ENCODE measurements around the gene ELF4. TPM values are rescaled to one million over a fixed set of nuclear protein-coding genes. Genes with fewer than 3 reads are reported as not detected.
"Not testable (repeated sequence)": the region's sequence is repeated elsewhere in the genome, so short reads cannot be mapped to it uniquely, and the experiment has no call there.

ELF4 gene
- total and polyA plus RNA-seq, 2 experiments from 2014 or later = 13.6 to 21.1 TPM

DNA sequence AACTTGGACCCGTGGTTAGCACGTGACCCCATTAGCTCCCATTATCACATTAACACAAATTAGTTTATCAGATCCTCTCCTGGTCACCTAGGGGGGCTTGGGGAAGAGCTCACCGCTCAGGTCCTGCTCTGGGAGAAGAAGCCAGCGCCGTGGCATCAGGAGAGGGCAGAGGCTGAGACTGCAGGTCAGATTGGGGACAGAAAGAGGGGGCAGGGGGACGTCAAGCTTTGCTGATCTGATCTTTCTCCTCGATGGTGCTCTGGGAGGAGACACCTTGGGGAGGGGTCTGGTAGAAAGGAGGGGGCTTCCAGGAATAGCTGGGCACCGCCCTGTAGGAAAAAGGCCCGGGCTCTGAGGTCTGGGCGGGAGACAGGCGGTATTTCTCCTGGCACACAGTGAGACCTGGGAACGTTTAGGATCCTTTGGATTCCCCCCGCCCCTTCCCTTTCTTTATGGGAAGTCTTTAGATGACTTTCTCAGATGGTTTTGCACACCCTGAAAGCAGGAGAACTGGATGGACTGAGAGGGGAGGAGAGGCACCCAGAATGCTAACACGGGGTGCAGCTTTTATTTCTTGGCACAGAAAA lies 9.1 kb upstream of the ELF4 start:
- Histone ChIP-seq H3K4me2 (peak overlapping the region; percentile 56), H2AFZ (no peak overlapping the region), H3K36me3 (replicated peaks; ENCODE audit: insufficient read depth, low read depth) (no peaks in the 10 kb centered on the region), H3K4me1 (ENCODE audit: insufficient read depth) (peaks cover 8% of the 10 kb centered on the region), H3K27me3 (no peaks in the 10 kb centered on the region), H4K20me1 (ENCODE audit: insufficient read depth, poor library complexity, severe bottlenecking) (no peaks in the 10 kb centered on the region), H3K9me3 (ENCODE audit: low read depth) (no peaks in the 10 kb centered on the region), H3K79me2 (no peaks in the 10 kb centered on the region), H3K4me3 (no peak overlapping the region), H3K27ac (peak overlapping the region; percentile 83), H3K9me2 (replicated peaks; ENCODE audit: insufficient read depth) (no peaks in the 10 kb centered on the region)
- TF ChIP-seq EZH2phosphoT487 (IDR thresholded peaks at IDR 0.05; ENCODE audit: low read depth, severe bottlenecking, unreplicated experiment) (no peak), EZH2 (IDR thresholded peaks at IDR 0.05; ENCODE audit: borderline replicate concordance) (no peak)
- WGBS (ENCODE audit: low lambda C conversion rate, missing lambda C conversion rate) = 61% methylated on average over 14 of the region's 14 CpGs
- DNase-seq (ENCODE audit: low spot score) = no peak

DNA sequence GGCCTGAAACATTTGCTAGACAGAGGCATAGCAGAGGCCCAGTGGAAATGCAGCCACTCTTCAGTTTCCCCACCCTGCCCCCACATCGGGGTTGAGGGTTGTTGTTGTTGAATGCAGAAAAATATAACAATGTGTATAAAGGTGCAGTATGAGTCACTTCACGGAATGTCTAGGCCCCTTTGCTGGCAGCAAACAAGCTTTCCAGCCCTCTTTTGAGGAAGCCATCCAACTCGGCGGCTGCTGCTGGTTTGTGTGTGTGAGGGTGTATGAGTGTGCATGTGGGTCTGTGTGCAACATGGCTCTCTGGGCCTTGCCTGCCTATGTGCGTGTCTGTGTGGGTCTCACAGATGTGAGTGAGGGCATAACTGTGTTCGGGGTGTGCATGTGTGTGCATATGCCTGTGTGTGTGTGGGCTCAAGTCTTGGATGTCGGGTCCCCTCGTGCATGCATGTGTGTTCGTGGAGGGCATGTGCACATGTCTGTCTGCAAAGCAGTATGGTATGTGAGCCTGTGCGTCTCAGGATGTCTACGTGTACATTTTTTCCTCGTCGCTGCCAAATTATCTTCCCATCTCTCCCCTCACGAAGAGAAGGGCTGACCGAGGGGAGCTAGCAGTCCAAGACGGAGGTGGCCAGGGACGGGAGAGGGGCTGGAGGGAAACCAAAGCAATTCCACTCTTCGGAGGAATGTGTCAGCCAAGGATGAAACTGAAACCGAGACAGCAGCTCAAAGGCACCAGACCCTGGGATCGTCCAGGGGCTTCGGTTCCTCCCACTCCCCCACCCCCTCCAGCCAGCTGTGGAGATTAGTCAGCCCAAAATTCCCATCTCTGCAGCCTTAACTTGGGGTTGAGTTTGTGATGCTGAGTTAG lies 8.4 kb upstream of the ELF4 start:
- 69% methylated on average over 21 of the region's 21 CpGs for WGBS (ENCODE audit: low lambda C conversion rate, missing lambda C conversion rate)
- Histone ChIP-seq H3K79me2 (no peaks in the 10 kb centered on the region), H3K4me3 (no peak overlapping the region), H3K9me3 (ENCODE audit: low read depth) (no peaks in the 10 kb centered on the region), H4K20me1 (ENCODE audit: insufficient read depth, poor library complexity, severe bottlenecking) (no peaks in the 10 kb centered on the region), H3K4me2 (peak overlapping the region; percentile 56), H3K4me1 (ENCODE audit: insufficient read depth) (peaks cover 8% of the 10 kb centered on the region), H3K9me2 (replicated peaks; ENCODE audit: insufficient read depth) (no peaks in the 10 kb centered on the region), H2AFZ (no peak overlapping the region), H3K27me3 (no peaks in the 10 kb centered on the region), H3K36me3 (replicated peaks; ENCODE audit: insufficient read depth, low read depth) (no peaks in the 10 kb centered on the region), H3K27ac (peak overlapping the region; percentile 83)
- no peak for TF ChIP-seq EZH2 (IDR thresholded peaks at IDR 0.05; ENCODE audit: borderline replicate concordance)
- no peak for TF ChIP-seq EZH2phosphoT487 (IDR thresholded peaks at IDR 0.05; ENCODE audit: low read depth, severe bottlenecking, unreplicated experiment)
- TF ChIP-seq, protein P1, sequence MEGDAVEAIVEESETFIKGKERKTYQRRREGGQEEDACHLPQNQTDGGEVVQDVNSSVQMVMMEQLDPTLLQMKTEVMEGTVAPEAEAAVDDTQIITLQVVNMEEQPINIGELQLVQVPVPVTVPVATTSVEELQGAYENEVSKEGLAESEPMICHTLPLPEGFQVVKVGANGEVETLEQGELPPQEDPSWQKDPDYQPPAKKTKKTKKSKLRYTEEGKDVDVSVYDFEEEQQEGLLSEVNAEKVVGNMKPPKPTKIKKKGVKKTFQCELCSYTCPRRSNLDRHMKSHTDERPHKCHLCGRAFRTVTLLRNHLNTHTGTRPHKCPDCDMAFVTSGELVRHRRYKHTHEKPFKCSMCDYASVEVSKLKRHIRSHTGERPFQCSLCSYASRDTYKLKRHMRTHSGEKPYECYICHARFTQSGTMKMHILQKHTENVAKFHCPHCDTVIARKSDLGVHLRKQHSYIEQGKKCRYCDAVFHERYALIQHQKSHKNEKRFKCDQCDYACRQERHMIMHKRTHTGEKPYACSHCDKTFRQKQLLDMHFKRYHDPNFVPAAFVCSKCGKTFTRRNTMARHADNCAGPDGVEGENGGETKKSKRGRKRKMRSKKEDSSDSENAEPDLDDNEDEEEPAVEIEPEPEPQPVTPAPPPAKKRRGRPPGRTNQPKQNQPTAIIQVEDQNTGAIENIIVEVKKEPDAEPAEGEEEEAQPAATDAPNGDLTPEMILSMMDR (IDR thresholded peaks at IDR 0.05; ENCODE audit: poor library complexity) = no peak
- peak; percentile 45 for DNase-seq (ENCODE audit: low spot score)

DNA sequence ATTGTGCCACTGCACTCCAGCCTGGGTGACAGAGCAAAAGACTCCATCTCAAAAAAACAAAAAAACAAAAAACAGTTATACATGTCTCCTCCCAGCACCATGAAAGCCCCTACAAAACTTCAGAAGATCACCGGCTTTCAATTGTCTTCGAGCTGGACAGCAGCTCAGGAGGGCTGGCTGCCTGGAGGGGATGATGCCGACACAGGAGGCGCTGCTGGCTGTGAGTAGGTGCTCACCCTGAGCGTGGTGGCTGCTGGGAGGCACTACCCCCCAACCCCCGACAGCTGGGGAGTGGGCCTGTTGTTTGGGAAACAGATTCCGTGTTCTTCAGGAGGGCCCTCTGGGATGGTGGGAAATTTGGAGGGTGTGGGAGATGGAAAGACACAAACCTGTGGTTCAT lies 6.9 kb upstream of the ELF4 start:
- no peak for DNase-seq (ENCODE audit: low spot score)
- H3K9me3 ChIP-seq (ENCODE audit: low read depth) = no peaks in the 10 kb centered on the region
- 86% methylated on average over 7 of the region's 7 CpGs for WGBS (ENCODE audit: low lambda C conversion rate, missing lambda C conversion rate)
- H3K79me2 ChIP-seq = no peaks in the 10 kb centered on the region
- no peak overlapping the region for H2AFZ ChIP-seq
- no peak for TF ChIP-seq EZH2phosphoT487 (IDR thresholded peaks at IDR 0.05; ENCODE audit: low read depth, severe bottlenecking, unreplicated experiment)
- no peak for TF ChIP-seq EZH2 (IDR thresholded peaks at IDR 0.05; ENCODE audit: borderline replicate concordance)
- TF ChIP-seq, protein P1 (IDR thresholded peaks at IDR 0.05; ENCODE audit: poor library complexity) = no peak
- no peak overlapping the region for H3K4me2 ChIP-seq
- no peaks in the 10 kb centered on the region for H3K9me2 ChIP-seq (replicated peaks; ENCODE audit: insufficient read depth)
- no peak overlapping the region for H3K27ac ChIP-seq
- no peaks in the 10 kb centered on the region for H3K36me3 ChIP-seq (replicated peaks; ENCODE audit: insufficient read depth, low read depth)
- no peaks in the 10 kb centered on the region for H3K27me3 ChIP-seq
- peaks cover 8% of the 10 kb centered on the region for H3K4me1 ChIP-seq (ENCODE audit: insufficient read depth)
- H3K4me3 ChIP-seq = no peak overlapping the region
- H4K20me1 ChIP-seq (ENCODE audit: insufficient read depth, poor library complexity, severe bottlenecking) = no peaks in the 10 kb centered on the region

DNA sequence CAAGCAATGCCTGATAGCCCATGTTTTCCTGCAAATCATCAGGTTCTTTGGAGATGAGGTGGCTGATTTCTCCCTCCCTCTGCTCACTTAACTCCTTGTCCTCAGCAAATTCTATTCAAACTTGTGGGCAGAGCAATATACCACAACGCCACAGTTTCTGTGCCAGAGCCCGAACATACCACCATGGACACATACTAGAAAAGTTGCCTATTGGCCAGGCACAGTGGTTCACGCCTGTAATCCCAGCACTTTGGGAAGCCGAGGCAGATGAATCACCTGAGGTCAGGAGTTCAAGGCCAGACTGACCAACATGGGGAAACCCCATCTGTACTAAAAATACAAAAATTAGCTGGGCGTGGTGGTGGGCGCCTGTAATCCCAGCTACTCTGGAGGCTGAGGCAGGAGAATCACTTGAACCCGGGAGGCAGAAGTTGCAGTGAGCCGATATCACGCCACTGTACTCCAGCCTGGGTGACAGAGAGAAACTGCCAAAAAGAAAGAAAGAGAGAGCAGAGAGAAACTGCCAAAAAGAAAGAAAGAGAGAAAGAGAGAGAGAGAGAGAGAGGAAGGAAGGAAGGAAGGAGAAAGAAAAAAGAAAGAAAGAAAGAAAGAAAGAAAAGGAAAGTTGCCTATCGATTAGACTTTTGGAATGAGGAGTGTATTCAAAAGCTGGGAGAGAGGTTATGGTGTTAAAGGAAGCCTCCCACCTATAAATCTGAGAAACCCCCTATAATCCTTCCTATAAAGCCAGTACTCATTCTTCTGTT lies 5.0 kb upstream of the ELF4 start:
- not testable (repeated sequence) for H3K27ac ChIP-seq; H3K9me2 ChIP-seq (replicated peaks; ENCODE audit: insufficient read depth); H2AFZ ChIP-seq; H3K4me3 ChIP-seq; H3K36me3 ChIP-seq (replicated peaks; ENCODE audit: insufficient read depth, low read depth); H3K4me2 ChIP-seq; DNase-seq (ENCODE audit: low spot score); H4K20me1 ChIP-seq (ENCODE audit: insufficient read depth, poor library complexity, severe bottlenecking); H3K27me3 ChIP-seq; H3K79me2 ChIP-seq; H3K9me3 ChIP-seq (ENCODE audit: low read depth)
- H3K4me1 ChIP-seq (ENCODE audit: insufficient read depth) = peaks cover 15% of the 10 kb centered on the region
- WGBS (ENCODE audit: low lambda C conversion rate, missing lambda C conversion rate) = 83% methylated on average over 10 of the region's 10 CpGs

All from hepatocyte (in vitro differentiated cells).